Right atrium auricular region (tissue), 2 donors: ENCODE data around the gene TMEM100. TPM values are rescaled to one million over a fixed set of nuclear protein-coding genes. Genes with fewer than 3 reads are reported as not detected.
A peak's percentile ranks its signal among the peaks of the same experiment; 100 is the strongest.

Experiments
- DNase-seq: peaks from one replicate; pipeline ENCODE4 v3.0.0-alpha.2; 2019; ENCODE audit warnings: low spot score
- H3K27ac ChIP-seq, 2 donors: fragments of 200-600 bp; sonication (generic); 1 replicate in 1 of 2; 2 replicates in 1 of 2; pipeline ENCODE4 v1.5.1; 2016 to 2019
- H3K27me3 ChIP-seq, 2 donors: fragments of 200-600 bp; sonication (generic); one replicate each; pipeline versions ENCODE4 v1.5.1 to v1.6.0; 2017 to 2019
- H3K36me3 ChIP-seq: fragments of 200-600 bp; sonication (generic); one replicate; pipeline ENCODE4 v1.5.1; 2016
- H3K4me1 ChIP-seq, 2 donors: fragments of 200-600 bp; sonication (generic); one replicate each; pipeline versions ENCODE4 v1.5.1 to v1.6.0; 2017 to 2019
- H3K4me3 ChIP-seq, 2 donors: fragments of 200-600 bp; sonication (generic); 1 replicate in 1 of 2; 2 replicates in 1 of 2; pipeline ENCODE4 v1.5.1; 2017 to 2019; ENCODE audit warnings: mild to moderate bottlenecking in 1 of 2, moderate library complexity in 1 of 2
- H3K9me3 ChIP-seq, 2 donors: fragments of 200-600 bp; sonication (generic); one replicate each; pipeline ENCODE4 v1.5.1; 2019
- CTCF ChIP-seq, 2 donors: fragments of 200-600 bp; sonication (generic); IDR thresholded peaks; one replicate each; pipeline ENCODE4 v1.5.1; 2019; ENCODE audit warnings: antibody characterized with exemption in 2 of 2
- total RNA-seq, 2 donors: library from RNA; depleted of rRNA; stranded (reverse); fragments of >200 nt; gene quantifications; one replicate each; pipeline ENCODE4 v1.1.0, GENCODE V29; 2016

TMEM100 gene
- total RNA-seq, 2 donors from 2014 or later, result 18.0 to 26.1 TPM

GRCh38 chr17:55749985-55750384 lies 27.3 kb upstream of the TMEM100 start:
- peak overlapping the region in 1 of 2 donors; percentile 93 for H3K27ac ChIP-seq
- no peak for TF ChIP-seq CTCF (IDR thresholded peaks at IDR 0.05)
- H3K36me3 ChIP-seq, result no peaks in the 10 kb centered on the region

GRCh38 chr17:55748841-55749240 lies 26.2 kb upstream of the TMEM100 start:
- H3K36me3 ChIP-seq, result no peaks in the 10 kb centered on the region
- DNase-seq, result no peak
- TF ChIP-seq CTCF (IDR thresholded peaks at IDR 0.05), result no peak
- peaks cover 0 to 22% of the 10 kb centered on the region in 2 donors for H3K4me1 ChIP-seq
- H3K27me3 ChIP-seq, result no peaks in the 10 kb centered on the region
- H3K27ac ChIP-seq, result no peak overlapping the region
- no peak overlapping the region for H3K4me3 ChIP-seq
- H3K9me3 ChIP-seq, result no peaks in the 10 kb centered on the region

More at GRCh38 chr17:55749985-55750384, 27.3 kb upstream of the TMEM100 start:
- Histone ChIP-seq H3K4me3 (no peak overlapping the region), H3K4me1 (peaks cover 0 to 22% of the 10 kb centered on the region in 2 donors), H3K9me3 (no peaks in the 10 kb centered on the region), H3K27me3 (no peaks in the 10 kb centered on the region)
- DNase-seq, result no peak

DNA sequence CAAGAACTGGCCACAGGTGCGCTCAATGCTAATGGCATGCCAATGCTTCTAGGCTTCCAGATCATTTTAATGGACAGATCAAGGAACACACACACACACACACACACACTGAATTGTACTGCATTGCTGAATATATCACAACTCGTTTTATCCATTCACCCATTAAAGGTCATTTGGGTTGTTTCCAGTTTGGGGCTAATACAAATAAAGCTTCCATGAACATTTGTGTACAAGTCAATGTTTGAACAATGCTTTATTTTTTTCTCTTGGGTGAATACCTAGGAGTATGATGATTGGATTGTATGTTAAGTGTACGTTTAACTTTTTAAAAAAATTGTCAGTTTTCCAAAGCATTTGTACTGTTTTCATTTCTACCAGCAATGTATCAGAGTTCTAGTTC lies 24.5 kb upstream of the TMEM100 start:
- DNase-seq, result no peak
- Histone ChIP-seq H3K4me3 (no peak overlapping the region), H3K27ac (no peak overlapping the region), H3K27me3 (no peaks in the 10 kb centered on the region), H3K4me1 (peaks cover 0 to 12% of the 10 kb centered on the region in 2 donors), H3K9me3 (no peaks in the 10 kb centered on the region), H3K36me3 (no peaks in the 10 kb centered on the region)
- TF ChIP-seq CTCF (IDR thresholded peaks at IDR 0.05), result no peak

DNA sequence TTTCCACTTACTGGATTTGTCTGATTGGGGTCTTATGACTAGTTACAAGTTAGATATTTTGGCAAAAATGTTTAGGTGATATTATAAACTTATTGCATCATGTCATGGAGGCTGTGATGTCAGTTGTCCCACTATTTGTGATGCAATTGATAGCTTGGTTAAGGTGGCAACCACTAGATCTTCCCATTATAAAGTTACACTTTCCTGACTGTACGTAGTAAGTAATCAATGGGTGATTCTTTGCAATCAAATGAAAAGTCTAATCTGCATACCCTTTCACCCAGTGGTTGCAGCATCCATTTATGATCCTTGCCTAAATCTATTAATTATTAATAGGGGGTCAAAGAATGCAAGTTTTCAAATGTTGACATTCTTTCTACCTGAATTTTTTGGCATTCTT lies 23.8 kb upstream of the TMEM100 start:
- DNase-seq, result no peak
- no peaks in the 10 kb centered on the region for H3K9me3 ChIP-seq
- no peak for TF ChIP-seq CTCF (IDR thresholded peaks at IDR 0.05)

DNA sequence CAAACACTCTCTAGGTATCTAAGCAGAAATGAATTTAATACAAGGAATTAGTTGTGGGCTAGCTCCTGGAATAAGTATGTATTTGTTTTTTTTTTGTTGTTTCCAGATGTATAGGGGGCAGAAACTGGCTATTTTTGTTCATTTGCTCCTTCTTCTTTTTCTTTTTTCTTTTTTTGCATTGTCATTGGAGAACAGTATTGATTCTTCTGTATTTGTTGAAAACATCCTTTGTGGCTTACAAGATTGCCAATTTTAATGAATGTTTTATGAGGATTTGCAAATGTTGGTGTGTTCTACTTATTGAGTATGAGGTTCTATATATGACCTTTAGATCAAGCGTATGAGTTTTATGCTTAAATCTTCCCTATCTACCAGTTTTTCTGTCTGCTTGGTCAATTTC lies 22.6 kb upstream of the TMEM100 start:
- no peaks in the 10 kb centered on the region for H3K4me1 ChIP-seq
- H3K27me3 ChIP-seq, result no peaks in the 10 kb centered on the region
- TF ChIP-seq CTCF (IDR thresholded peaks at IDR 0.05), result no peak
- no peak for DNase-seq
- no peaks in the 10 kb centered on the region for H3K9me3 ChIP-seq
- no peaks in the 10 kb centered on the region for H3K36me3 ChIP-seq
- H3K4me3 ChIP-seq, result no peak overlapping the region
- H3K27ac ChIP-seq, result no peak overlapping the region

More for the DNA sequence above, 23.8 kb upstream of the TMEM100 start:
- Histone ChIP-seq H3K4me1 (peaks cover 0 to 5% of the 10 kb centered on the region in 2 donors), H3K27ac (no peak overlapping the region), H3K36me3 (no peaks in the 10 kb centered on the region), H3K4me3 (no peak overlapping the region), H3K27me3 (no peaks in the 10 kb centered on the region)

GRCh38 chr17:55743103-55743679 lies 20.5 kb upstream of the TMEM100 start:
- no peak for DNase-seq
- Histone ChIP-seq H3K9me3 (no peaks in the 10 kb centered on the region), H3K4me1 (no peaks in the 10 kb centered on the region), H3K27me3 (no peaks in the 10 kb centered on the region), H3K27ac (no peak overlapping the region), H3K4me3 (no peak overlapping the region), H3K36me3 (no peaks in the 10 kb centered on the region)
- TF ChIP-seq CTCF (IDR thresholded peaks at IDR 0.05), result no peak
